Activated CD4-positive, alpha-beta T cell treated with anti-CD3 and anti-CD28 coated beads, Interleukin-2, amount 50 U/mL, for 1 hour (primary cell): ENCODE results near the gene VAV2.
"Not testable (repeated sequence)": the region's sequence is repeated elsewhere in the genome, so short reads cannot be mapped to it uniquely, and the experiment has no call there.

ENCODE experiments used
- DNase-seq: peaks from one replicate; pipeline ENCODE4 v3.0.0-alpha.2; 2020

VAV2 gene

GRCh38 chr9:133968428-133968827, 23.7 kb downstream of the VAV2 start:
- no peak for DNase-seq

DNA sequence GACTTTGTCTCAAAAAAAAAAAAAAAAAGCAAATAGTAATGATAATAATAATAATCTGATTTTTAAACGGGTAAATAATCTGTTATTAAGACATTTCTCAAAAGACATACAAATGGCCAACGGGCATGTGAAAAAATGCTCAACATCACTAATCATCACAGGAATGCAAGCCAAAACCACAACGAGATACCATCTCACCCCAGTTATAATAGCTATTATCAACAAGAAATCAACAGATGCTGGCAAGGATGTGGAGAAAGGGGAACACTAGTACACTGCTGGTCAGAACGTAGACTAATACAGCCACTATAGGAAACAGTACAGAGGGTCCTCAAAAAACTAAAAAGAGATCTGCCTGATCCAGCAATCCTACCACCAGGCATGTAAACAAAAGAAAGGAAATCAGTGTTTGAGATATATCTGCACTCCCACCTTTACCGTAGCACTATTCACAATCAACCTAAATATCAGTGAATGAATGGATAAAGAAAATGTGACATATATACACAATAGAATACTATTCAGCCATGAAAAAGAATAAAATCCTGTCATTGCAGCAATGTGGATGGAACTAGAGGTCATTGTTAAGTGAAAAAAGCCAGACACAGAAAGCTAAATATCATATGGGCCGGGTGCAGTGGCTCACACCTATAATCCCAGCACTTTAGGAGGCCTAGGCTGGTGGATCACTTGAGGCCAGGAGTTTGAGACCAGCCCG, 24.9 kb downstream of the VAV2 start:
- DNase-seq, result no peak

- no peak for DNase-seq
Measured at GRCh38 chr9:133964463-133964862, 27.7 kb downstream of the VAV2 start.

DNA sequence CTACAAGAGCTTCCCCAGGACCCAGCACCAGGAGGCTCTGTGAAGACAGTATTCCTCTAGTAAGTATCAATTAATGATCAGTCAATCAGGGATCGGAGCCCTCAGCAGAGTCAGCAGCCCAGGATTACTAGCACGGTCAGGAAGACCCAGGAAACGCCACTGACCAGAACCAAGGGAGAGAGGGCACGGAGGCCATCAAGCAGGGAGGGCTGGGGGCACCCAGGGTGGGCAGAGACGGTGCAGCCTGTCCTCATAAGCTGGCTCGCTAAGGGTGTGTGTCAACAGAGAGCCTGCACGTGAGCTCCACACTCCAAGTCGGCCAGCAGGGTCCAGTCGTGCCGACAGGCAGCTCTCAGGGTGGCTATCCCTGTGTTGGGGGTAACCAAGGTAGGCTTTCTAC, 29.0 kb downstream of the VAV2 start:
- no peak for DNase-seq

GRCh38 chr9:133962341-133962740, 29.8 kb downstream of the VAV2 start:
- no peak for DNase-seq

DNA sequence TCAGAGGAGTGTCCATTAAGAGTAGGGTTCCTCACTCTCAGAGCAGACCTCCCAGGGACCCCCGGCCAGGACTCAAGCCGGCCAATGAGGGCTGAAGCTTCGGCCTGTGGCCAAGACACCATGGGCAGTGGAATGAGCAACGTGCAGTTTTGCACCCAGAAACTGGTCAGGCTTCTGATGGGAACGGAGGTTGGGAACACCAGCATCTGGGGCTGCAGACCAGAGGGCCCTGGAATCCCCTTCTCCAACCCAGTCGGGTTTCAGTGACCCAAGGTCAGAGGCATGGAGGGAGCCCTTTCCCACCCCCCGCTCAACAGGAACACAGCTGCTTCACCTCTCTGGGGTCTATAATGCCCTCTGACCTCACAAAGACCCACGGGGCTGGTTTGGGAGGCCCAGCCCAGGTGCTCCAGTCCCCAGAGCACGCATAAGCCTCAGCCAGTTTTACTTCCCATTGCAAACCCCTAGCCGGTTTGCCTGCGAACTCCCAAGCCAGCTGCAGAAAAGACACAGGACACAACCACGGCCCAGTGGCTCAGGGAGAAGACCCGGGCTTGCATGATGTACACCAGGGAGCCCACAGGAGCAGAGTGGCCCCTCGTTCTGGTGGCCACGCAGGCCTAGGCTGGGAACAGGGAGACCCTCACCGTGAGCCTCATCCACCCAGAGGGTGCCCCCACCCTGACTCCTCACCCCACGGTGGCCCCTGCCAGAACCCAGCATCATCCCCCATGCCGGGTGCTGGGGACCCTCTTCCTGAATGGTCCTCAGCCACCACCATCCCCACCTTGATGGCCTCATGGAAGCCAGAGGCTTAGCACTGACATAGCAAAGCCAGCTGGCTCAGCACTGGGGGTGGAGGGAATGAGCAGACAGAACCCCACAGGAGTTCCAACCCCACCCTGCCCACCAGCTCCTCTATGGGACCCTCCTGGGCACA, 30.6 kb downstream of the VAV2 start:
- DNase-seq, result no peak

GRCh38 chr9:133960568-133961129, 31.5 kb downstream of the VAV2 start:
- DNase-seq, result no peak

DNA sequence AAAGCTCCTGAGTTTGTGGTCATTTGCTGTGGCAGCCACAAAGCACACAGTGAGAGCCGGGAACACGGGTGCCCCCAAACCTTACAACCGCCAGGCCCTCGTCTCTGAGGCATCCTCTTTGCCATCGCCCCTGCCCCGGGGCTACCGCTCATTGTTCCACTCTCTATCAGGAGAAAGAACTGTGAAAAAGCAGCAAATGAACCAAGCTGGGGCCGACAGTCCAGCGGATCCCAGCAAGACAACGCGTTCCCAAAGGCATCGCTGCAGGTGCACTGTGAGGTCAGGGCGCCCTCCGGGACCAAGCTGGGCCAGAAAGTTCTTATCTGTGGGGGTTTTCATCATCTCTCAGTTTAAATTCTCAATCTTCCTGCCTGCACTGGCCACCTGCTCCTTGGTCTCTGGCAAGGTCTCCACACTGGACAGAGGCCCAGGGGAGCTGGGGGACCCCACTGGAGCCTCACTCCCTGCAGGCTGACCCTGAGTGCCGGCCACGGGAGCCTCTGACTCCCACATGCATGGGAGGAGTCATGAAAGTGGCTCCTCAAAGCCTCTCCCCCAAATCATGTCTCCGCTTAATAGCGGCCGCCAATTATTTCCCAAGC, 32.1 kb downstream of the VAV2 start:
- no peak for DNase-seq

- DNase-seq, result no peak
Measured at GRCh38 chr9:133959171-133959570, 33.0 kb downstream of the VAV2 start.

DNA sequence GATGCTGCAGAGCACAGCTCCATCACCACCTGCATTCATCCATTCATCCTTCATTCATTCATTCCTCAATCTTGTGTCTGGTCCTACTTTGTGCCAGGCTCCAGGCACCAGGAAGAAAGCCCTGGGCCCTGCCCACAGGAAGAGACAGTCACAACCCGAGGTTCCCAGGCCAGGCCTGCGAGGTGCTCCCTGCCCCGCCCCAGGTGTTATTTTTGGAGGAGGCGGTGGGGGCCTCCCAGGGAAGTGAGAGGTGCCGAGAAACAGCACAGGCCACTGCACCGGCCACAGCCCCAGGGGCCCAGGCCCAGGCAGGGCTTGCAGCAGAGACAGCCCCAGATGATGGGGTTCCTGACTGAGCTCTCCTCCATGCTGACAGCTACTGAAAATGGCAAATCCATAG, 33.4 kb downstream of the VAV2 start:
- no peak for DNase-seq

- DNase-seq, result not testable (repeated sequence)
Measured at GRCh38 chr9:133957772-133958171, 34.4 kb downstream of the VAV2 start.

DNA sequence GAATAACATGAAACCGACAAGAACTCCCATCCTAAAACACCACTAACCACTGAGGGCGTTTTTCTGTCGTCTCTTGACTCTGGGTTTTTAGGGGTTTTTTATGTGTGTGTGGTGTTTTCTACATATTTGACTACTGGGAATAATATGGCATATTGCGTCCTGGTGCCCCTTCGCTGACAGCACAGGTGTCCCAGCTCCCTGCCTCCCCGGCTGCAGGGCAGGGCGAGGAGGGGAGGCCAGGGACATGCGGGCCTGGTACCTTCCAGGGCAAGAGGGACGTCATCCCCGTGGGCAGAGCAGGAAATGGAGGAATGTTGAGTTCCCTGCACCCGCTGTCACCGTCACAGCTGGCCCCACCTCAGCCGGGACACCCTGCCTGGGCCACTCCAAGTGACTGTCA, 34.8 kb downstream of the VAV2 start:
- DNase-seq, result no peak

- DNase-seq, result no peak
Measured at GRCh38 chr9:133956520-133957076, 35.5 kb downstream of the VAV2 start.

DNA sequence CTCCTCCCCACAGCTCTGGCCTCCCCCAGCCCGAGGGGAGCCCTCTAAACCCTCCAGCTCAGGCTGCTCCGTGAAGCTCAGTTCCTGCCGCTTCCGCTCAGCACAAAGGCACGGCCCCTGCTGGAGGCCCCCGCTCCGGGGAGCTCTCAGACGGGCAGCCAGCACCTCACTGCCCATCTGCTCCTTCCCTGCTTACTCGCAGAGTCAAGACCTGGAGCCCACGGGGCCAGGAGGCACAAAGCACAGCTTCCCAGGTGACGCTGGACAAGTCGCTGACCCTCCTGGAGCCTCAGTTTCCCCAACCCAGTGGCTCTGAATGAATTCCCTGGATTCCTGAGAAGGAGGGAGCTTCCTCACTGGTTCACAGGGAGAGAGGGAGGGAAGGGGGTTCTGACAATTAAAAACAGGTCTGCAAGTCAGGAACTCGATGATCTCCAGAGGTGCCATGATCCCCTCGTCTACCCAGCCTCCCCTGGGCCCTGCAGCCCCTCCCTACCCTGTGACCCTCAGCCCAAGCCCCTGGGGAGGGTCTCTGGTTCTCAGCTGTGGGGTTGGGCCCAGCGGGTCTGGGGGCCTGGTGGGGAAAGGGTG, 36.2 kb downstream of the VAV2 start:
- DNase-seq, result peak; percentile 7

DNA sequence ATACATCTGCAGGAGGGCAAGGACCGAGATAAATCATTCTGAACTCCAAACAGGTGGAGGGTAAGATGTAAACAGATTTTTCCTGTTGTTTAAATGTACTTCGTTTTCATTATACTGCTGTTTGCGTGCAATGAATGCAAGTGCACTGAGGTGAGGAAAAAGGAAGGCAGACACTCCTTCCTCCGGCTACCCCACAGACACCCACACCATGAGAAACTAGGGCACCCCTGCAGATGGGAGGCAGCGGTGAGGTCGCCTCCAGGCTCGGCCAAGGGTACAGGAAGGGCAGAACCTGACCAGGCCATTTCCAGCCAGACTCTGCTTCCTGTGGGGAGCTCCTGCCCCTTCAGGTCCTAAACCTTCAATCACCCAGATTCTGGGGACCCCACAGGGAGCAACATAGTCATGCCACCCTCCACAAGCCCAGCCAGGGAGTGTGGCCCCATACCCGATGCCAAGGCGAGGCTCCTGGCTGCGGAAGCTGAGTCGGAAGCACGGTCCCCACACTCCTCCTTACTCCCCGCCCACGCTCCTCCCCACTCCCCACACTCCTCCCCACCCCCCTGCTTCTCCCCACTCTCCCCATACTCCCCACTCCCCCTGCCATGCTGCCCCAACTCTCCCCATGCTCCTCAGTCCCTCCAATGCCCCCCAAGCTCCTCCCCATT, 37.1 kb downstream of the VAV2 start:
- DNase-seq, result peak; percentile 6

- no peak for DNase-seq
Measured at GRCh38 chr9:133953976-133954709, 38.0 kb downstream of the VAV2 start.

DNA sequence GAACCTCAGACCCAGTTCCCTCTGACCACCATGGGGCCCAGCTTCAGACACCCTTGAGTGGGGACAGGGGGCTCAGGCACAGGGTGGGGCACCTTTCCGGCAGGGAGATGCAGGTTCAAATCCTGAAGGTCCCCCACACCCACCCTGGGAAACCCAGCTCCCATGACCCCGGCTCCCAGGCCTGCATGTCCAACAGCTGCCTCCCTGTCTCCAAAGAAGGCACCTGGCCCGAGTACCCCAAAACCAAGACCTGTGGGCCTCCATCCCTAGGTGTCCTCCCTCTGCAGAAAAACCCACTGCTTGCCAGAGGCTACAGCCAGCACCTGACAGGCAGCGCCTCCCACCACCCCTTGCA, 38.5 kb downstream of the VAV2 start:
- no peak for DNase-seq

DNA sequence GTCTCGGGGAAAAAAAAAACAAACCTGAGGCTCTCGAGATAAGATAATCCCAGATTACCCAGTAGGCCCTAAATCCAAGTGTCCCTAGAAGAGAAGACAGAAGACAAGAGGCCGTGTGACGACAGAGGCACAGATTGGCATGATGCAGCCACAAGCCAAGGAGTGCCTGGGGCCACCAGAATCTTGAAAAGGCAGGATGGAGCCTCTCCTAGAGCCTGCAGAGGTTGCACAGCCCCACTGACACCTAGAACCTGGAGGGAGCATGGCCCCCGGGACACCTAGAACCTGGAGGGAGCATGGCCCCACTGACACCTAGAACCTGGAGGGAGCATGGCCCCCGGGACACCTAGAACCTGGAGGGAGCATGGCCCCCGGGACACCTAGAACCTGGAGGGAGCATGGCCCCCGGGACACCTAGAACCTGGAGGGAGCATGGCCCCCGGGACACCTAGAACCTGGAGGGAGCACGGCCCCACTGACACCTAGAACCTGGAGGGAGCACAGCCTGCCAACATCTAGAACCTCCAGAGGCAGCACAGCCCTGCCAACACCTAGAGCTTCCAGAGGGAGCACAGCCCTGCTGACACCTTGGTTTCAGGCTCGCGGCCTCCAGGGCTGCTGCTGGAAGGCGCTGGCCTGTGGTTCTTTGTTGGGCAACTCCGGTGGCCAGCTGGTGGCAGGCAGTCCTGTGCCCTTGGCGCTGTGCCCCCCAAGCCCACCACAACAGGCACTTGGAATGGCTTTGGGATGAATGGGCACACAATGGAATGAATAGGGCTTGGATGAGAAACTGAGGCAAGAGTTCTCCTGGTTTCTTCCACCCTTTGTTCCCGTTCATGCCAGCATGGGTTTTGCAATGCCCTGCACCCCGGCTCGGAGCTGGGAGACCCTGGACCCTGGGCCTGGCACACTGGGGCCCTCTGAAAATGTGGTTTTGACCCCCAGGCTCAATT, 39.2 kb downstream of the VAV2 start:
- no peak for DNase-seq

DNA sequence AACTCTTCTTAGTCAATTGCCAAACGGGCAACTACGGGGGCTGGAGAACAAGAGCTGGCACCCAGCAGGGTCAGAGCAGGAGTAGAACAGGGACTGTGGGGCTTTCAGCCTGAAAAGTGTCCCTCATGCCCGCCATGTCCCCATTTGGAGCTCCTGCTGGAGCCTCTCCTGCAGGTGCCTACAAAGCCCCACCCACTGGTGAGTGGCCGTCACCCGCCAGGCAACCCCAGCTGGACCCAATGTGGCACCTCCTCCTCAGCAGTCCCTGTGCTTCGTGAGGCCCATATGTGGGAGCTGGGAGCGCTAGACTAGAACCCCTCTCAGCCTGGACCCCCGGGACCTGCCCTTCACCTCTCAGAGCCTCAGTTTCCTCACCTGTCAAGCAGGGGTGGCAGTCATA, 40.9 kb downstream of the VAV2 start:
- no peak for DNase-seq

DNA sequence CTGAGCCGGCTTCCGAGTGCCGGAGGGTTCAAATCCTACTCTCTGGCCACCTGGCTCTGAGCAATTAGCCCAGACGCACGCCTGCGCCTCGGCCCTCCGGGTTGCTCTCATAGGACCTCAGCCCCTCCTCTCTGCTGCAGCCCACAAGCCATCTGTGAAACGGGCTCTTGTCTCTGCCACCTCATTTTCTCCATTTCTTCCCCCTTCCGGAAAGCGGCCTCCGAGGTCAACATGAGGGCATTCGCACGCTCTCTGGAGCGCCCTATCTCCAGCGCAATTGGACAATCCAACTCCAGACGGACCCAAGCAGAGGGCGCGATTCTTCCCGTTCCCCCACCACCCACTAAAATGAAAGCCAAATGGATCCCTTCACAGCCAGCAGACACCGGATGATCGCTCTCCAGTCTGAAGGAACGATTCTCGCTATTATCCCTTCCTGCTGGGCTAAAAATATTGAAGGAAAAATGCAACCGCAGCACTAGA, 41.5 kb downstream of the VAV2 start:
- DNase-seq, result no peak
